PFSK-1 (cell line): ENCODE data around the gene RFT1.

Source experiments
- POLR2AphosphoS5 ChIP-seq: IDR thresholded peaks from 2 replicates; pipeline ENCODE4 v1.6.1; 2012; ENCODE audit warnings: low read depth, mild to moderate bottlenecking, control low read depth, low read length, moderate library complexity
- SIN3A ChIP-seq: IDR thresholded peaks from 2 replicates; pipeline ENCODE4 v1.6.1; 2012; ENCODE audit warnings: mild to moderate bottlenecking, low read length, moderate library complexity, borderline replicate concordance; ENCODE audit not compliant: insufficient read depth
- TAF1 ChIP-seq: IDR thresholded peaks from 2 replicates; pipeline ENCODE4 v1.6.1; 2012; ENCODE audit warnings: low read length, control low read depth, borderline replicate concordance; ENCODE audit not compliant: insufficient read depth
- TF ChIP-seq, protein P1 (sequence below), 2 experiments: IDR thresholded peaks; 2 replicates each; pipeline versions ENCODE4 v1.6.1 to v1.8.0; 2011 to 2012; ENCODE audit warnings: low read depth in 2 of 2, low read length in 2 of 2, control low read depth in 1 of 2, inconsistent platforms in 1 of 2, mild to moderate bottlenecking in 1 of 2, moderate library complexity in 1 of 2; ENCODE audit not compliant: insufficient read depth in 1 of 2

GRCh38 chr3:53045518-53046170 is 84.6 kb downstream of the RFT1 start, which contains the start of gene SFMBT1:
- TF ChIP-seq POLR2AphosphoS5: no peak
- TF ChIP-seq, protein P1, sequence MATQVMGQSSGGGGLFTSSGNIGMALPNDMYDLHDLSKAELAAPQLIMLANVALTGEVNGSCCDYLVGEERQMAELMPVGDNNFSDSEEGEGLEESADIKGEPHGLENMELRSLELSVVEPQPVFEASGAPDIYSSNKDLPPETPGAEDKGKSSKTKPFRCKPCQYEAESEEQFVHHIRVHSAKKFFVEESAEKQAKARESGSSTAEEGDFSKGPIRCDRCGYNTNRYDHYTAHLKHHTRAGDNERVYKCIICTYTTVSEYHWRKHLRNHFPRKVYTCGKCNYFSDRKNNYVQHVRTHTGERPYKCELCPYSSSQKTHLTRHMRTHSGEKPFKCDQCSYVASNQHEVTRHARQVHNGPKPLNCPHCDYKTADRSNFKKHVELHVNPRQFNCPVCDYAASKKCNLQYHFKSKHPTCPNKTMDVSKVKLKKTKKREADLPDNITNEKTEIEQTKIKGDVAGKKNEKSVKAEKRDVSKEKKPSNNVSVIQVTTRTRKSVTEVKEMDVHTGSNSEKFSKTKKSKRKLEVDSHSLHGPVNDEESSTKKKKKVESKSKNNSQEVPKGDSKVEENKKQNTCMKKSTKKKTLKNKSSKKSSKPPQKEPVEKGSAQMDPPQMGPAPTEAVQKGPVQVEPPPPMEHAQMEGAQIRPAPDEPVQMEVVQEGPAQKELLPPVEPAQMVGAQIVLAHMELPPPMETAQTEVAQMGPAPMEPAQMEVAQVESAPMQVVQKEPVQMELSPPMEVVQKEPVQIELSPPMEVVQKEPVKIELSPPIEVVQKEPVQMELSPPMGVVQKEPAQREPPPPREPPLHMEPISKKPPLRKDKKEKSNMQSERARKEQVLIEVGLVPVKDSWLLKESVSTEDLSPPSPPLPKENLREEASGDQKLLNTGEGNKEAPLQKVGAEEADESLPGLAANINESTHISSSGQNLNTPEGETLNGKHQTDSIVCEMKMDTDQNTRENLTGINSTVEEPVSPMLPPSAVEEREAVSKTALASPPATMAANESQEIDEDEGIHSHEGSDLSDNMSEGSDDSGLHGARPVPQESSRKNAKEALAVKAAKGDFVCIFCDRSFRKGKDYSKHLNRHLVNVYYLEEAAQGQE (IDR thresholded peaks at IDR 0.05; ENCODE audit: insufficient read depth in 1 of 2, low read depth in 2 of 2, low read length in 2 of 2): no peak
- no peak for TF ChIP-seq TAF1
- no peak for TF ChIP-seq SIN3A
